ENCODE results near the gene MBLAC1. TPM values are rescaled to one million over a fixed set of nuclear protein-coding genes. Genes with fewer than 3 reads are reported as not detected.
A peak's percentile ranks its signal among the peaks of the same experiment; 100 is the strongest.

The MBLAC1 gene
- total and polyA plus RNA-seq, 9 of the 15 experiments (the other 6 are each of a cell fraction or from before 2014, with no cell fraction given), result 0.03 to 3.1 (median 0.52) TPM

DNA sequence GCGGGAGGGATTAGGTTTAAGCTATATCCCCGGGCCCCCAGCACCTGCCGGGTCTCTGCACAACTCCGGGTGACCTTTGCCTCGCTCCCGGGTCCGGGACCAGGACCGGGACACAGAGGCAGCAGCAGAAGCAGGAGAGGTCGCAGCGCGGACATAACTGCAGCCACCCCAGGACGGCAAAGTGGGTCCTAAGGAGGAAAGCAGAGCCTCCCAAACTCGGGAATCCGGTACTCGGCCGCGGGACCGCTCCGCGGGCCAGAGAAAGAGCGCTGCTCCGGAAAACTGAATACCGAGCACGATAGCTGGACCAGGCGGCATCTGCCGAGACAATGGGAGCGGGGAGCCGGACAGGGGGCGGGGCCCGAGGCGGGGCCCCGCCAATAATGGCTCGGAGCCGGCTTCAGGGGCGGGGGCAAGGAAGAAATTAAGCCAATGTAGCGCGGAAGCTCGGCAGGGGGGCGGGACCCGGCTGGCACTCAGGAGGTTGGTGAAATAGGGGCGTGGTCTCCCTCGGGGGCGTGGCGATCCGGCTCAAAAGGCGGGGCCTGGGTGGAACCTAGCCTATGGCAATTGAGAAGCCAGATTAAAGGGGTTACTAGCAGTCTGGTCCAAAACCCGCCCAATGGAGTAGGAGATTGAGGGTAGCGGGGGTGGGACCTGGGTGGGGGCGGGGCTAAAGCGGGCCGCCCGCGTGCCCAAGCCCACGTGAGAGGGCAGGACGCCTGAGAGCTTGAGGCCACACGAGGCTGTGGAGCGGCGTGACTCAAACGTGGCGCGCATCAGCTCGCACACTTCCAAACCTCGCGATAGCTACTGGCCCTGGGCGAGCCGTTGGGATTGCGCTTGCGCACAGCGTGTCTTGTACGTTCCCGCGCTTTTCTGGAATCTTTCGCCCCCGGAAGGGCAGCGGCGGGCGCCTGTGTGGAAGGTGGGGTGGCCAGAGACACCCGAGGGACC lies 50.6 kb downstream of the MBLAC1 start, which contains the start of the genes GPC2 and STAG3 (continued):
- TF ChIP-seq, protein P1, sequence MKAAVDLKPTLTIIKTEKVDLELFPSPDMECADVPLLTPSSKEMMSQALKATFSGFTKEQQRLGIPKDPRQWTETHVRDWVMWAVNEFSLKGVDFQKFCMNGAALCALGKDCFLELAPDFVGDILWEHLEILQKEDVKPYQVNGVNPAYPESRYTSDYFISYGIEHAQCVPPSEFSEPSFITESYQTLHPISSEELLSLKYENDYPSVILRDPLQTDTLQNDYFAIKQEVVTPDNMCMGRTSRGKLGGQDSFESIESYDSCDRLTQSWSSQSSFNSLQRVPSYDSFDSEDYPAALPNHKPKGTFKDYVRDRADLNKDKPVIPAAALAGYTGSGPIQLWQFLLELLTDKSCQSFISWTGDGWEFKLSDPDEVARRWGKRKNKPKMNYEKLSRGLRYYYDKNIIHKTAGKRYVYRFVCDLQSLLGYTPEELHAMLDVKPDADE (conservative IDR thresholded peaks at IDR 0.05; ENCODE audit: control insufficient read depth, low read depth, low read length), result no peak
- TF ChIP-seq, protein P2, sequence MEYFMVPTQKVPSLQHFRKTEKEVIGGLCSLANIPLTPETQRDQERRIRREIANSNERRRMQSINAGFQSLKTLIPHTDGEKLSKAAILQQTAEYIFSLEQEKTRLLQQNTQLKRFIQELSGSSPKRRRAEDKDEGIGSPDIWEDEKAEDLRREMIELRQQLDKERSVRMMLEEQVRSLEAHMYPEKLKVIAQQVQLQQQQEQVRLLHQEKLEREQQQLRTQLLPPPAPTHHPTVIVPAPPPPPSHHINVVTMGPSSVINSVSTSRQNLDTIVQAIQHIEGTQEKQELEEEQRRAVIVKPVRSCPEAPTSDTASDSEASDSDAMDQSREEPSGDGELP (CRISPR knock-in tag; IDR thresholded peaks at IDR 0.05; ENCODE audit: borderline replicate concordance), result peak; percentile 63; the same call in 1 of the 2 replicates
- TF ChIP-seq, protein P3, sequence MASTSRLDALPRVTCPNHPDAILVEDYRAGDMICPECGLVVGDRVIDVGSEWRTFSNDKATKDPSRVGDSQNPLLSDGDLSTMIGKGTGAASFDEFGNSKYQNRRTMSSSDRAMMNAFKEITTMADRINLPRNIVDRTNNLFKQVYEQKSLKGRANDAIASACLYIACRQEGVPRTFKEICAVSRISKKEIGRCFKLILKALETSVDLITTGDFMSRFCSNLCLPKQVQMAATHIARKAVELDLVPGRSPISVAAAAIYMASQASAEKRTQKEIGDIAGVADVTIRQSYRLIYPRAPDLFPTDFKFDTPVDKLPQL (IDR thresholded peaks at IDR 0.05; ENCODE audit: extremely low read depth, insufficient read length), result no peak
- TF ChIP-seq U2AF2 (optimal IDR thresholded peaks at IDR 0.05; ENCODE audit: low read depth, low read length) (no peak), PCBP2 (IDR thresholded peaks at IDR 0.05; ENCODE audit: low read depth, low read length, poor library complexity, severe bottlenecking) (no peak), SETDB1 (IDR thresholded peaks at IDR 0.05; ENCODE audit: low read length) (no peak), SMAD3 (CRISPR knock-in tag; conservative IDR thresholded peaks at IDR 0.05) (no peak), NCOA6 (IDR thresholded peaks at IDR 0.05) (no peak), MEIS2 (IDR thresholded peaks at IDR 0.05; ENCODE audit: partially characterized antibody) (no peak), POLR3A (IDR thresholded peaks at IDR 0.05; ENCODE audit: borderline replicate concordance, extremely low read depth, insufficient read depth, insufficient read length) (no peak), ZFP36 (IDR thresholded peaks at IDR 0.05; ENCODE audit: low read depth, low read length, partially characterized antibody) (no peak), ARHGAP35 (IDR thresholded peaks at IDR 0.05; ENCODE audit: partially characterized antibody) (no peak), TEAD2 (tag; IDR thresholded peaks at IDR 0.05) (no peak), NCOA4 (IDR thresholded peaks at IDR 0.05; ENCODE audit: partially characterized antibody) (no peak), FOXJ3 (CRISPR knock-in tag; IDR thresholded peaks at IDR 0.05) (no peak), FOS (IDR thresholded peaks at IDR 0.05; ENCODE audit: extremely low read depth, insufficient read length) (peak; percentile 71)
- TF ChIP-seq, protein P4, sequence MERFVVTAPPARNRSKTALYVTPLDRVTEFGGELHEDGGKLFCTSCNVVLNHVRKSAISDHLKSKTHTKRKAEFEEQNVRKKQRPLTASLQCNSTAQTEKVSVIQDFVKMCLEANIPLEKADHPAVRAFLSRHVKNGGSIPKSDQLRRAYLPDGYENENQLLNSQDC (CRISPR knock-in tag; IDR thresholded peaks at IDR 0.05), result no peak
- TF ChIP-seq, protein P5, sequence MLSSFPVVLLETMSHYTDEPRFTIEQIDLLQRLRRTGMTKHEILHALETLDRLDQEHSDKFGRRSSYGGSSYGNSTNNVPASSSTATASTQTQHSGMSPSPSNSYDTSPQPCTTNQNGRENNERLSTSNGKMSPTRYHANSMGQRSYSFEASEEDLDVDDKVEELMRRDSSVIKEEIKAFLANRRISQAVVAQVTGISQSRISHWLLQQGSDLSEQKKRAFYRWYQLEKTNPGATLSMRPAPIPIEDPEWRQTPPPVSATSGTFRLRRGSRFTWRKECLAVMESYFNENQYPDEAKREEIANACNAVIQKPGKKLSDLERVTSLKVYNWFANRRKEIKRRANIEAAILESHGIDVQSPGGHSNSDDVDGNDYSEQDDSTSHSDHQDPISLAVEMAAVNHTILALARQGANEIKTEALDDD (IDR thresholded peaks at IDR 0.05), result no peak
